ENCODE data around the gene ARL5B. TPM values are rescaled to one million over a fixed set of nuclear protein-coding genes. Genes with fewer than 3 reads are reported as not detected.

Gene ARL5B
- total and polyA plus RNA-seq, 2 of the 4 experiments (the other 2 are of a cell fraction): 5.9 to 12.0 TPM

- Histone ChIP-seq H3K9me3 (ENCODE audit: control insufficient read depth, insufficient read depth, low read length) (no peaks in the 10 kb centered on the region), H2BK15ac (ENCODE audit: low read depth, low read length) (no peak overlapping the region), H3K9ac (ENCODE audit: low read depth, low read length) (no peak overlapping the region), H3K27ac (ENCODE audit: insufficient read depth, low read length) (peak overlapping the region; percentile 21; the same call in 1 of the 2 replicates), H3K14ac (replicated peaks; ENCODE audit: low read depth, low read length) (no peak overlapping the region), H2BK20ac (ENCODE audit: low read depth, low read length) (no peak overlapping the region), H4K8ac (ENCODE audit: low read depth in 2 of 2, low read length in 2 of 2) (peak overlapping the region in 1 of 2 experiments; percentile 48; a peak in 1 of 4 replicates), H3K79me1 (ENCODE audit: low read depth in 1 of 2, low read length in 2 of 2) (peaks cover 0 to under 1% of the 10 kb centered on the region in 2 experiments; a peak in 2 of 4 replicates), H2AK9ac (replicated peaks; ENCODE audit: low read depth, low read length, poor library complexity) (no peak overlapping the region), H3K36me3 (ENCODE audit: control insufficient read depth, insufficient read depth, low read length) (peaks cover 5% of the 10 kb centered on the region), H3K4me2 (ENCODE audit: low read depth, low read length) (peak overlapping the region; percentile 64; the same call in 1 of the 2 replicates), H2AFZ (replicated peaks; ENCODE audit: low read length, poor library complexity) (no peak overlapping the region), H3K56ac (ENCODE audit: extremely low read depth, insufficient read depth, low read length) (no peak overlapping the region), H2BK120ac (ENCODE audit: low read depth, low read length) (peak overlapping the region; percentile 64; the same call in 1 of the 2 replicates), H4K91ac (ENCODE audit: insufficient read depth, low read depth, low read length) (0 out of 2 replicates have a peak overlapping the region, but pooled peaks have one; percentile 12), H3K4ac (ENCODE audit: low read depth, low read length) (peak overlapping the region; percentile 63), H3K9me1 (ENCODE audit: insufficient read depth, low read length) (no peaks in the 10 kb centered on the region), H3K27me3 (ENCODE audit: control insufficient read depth, insufficient read depth, low read length) (no peaks in the 10 kb centered on the region), H4K5ac (ENCODE audit: low read depth, low read length) (peak overlapping the region; percentile 46; the same call in 1 of the 2 replicates), H3K23ac (ENCODE audit: low read depth, low read length) (no peak overlapping the region; the same call in 1 of the 2 replicates), H3K4me3 (ENCODE audit: insufficient read depth, low read depth, low read length) (no peak overlapping the region), H2BK5ac (ENCODE audit: low read depth, low read length, poor library complexity, severe bottlenecking) (peak overlapping the region; percentile 61), H2AK5ac (ENCODE audit: low read depth, low read length) (no peak overlapping the region), H3K18ac (ENCODE audit: low read depth, low read length) (peak overlapping the region; percentile 24; the same call in 1 of the 2 replicates), H3K4me1 (ENCODE audit: control insufficient read depth, insufficient read depth, low read length) (peaks cover 14% of the 10 kb centered on the region), H4K20me1 (ENCODE audit: insufficient read depth, low read length) (no peaks in the 10 kb centered on the region)
- ChIA-PET CTCF (no interaction called here), POLR2A (ENCODE audit: unreplicated experiment) (no interaction called here)
- in situ Hi-C loops (cut with MboI; ENCODE audit: low sequenced_read_pairs): loop anchor here (10.0 to 25.0 kb wide), 2 partner anchors 953 to 1105 kb away; no protein-coding TSS in a partner anchor
- BruUV-seq (replicated peaks): no TSS peak
- intact Hi-C loops (cut with micrococcal nuclease): loop anchor here (2.0 kb wide), 1 partner anchor 15 kb away; no protein-coding TSS in a partner anchor
- DNase-seq: peak; percentile 65
- dilution Hi-C loops (cut with HindIII; ENCODE audit: low sequenced_read_pairs, unreplicated experiment): no loop called here
- TF ChIP-seq FOS (IDR thresholded peaks at IDR 0.05; ENCODE audit: low read depth, low read length) (peak; percentile 34; the same call in 1 of the 2 replicates), POLR2A (IDR thresholded peaks at IDR 0.05; ENCODE audit: low read depth, low read length) (peak; percentile 26; the same call in 1 of the 2 replicates), RCOR1 (IDR thresholded peaks at IDR 0.05; ENCODE audit: insufficient replicate concordance, low read length) (no peak)
- WGBS, 2 experiments (ENCODE audit: extremely low coverage in 2 of 2, insufficient read length in 1 of 2): no CpG with 5 or more reads among the region's 4 CpGs
- peak; percentile 42 for ATAC-seq (ENCODE audit: low read depth)
These were observed 22.8 kb downstream of the ARL5B start for GRCh38 chr10:18681971-18682411.

All from IMR-90 (cell line).